IMR-90 (cell line): Measurements from ENCODE around the gene BCAS4. TPM values are rescaled to one million over a fixed set of nuclear protein-coding genes. Genes with fewer than 3 reads are reported as not detected.

Experiments
- ATAC-seq: fragments of 200-7000 bp; cut with Tn5 transposase; 2 replicates; pipeline ENCODE4 v1.9.1; 2020; ENCODE audit warnings: low read depth, mild to moderate bottlenecking, moderate library complexity
- Bru-seq: library from RNA; stranded (reverse); fragments of 400-500 nt; gene quantifications from one replicate; lab custom pipeline; 2021; lab: Mats Ljungman, UMichigan
- BruChase-seq, 2 experiments: library from RNA; stranded (reverse); fragments of 400-500 nt; gene quantifications; one replicate each; lab custom pipeline; 2021; lab: Mats Ljungman, UMichigan
- BruUV-seq: library from RNA; stranded (reverse); fragments of 400-500 nt; replicated peaks from 2 replicates; lab custom pipeline; 2021; lab: Mats Ljungman, UMichigan
- CTCF ChIA-PET: fragments of 300-600 bp; formaldehyde crosslinking; extraction: SDS; loops from one replicate; lab custom pipeline; 2021; ENCODE audit warnings: antibody characterized with exemption; lab: Yijun Ruan, JAX
- POLR2A ChIA-PET: fragments of 300-600 bp; sonication (Branson Sonifier 250); formaldehyde crosslinking; loops from one replicate; lab custom pipeline; 2022; ENCODE audit warnings: antibody characterized with exemption; ENCODE audit not compliant: unreplicated experiment; lab: Charles Lee
- DNase-seq: peaks from one replicate; pipeline ENCODE4 v3.0.0; 2013
- H2AFZ ChIP-seq: replicated peaks from 2 replicates; pipeline ENCODE3; 2013; ENCODE audit warnings: low read length, mild to moderate bottlenecking; ENCODE audit not compliant: poor library complexity
- H2AK5ac ChIP-seq: 2 replicates; pipeline ENCODE4 v1.6.1; 2013; ENCODE audit warnings: low read depth, low read length, inconsistent platforms
- H2AK9ac ChIP-seq: replicated peaks from 2 replicates; pipeline ENCODE3; 2013; ENCODE audit warnings: mild to moderate bottlenecking, low read depth, low read length, moderate library complexity; ENCODE audit not compliant: poor library complexity
- H2BK120ac ChIP-seq: 2 replicates; pipeline ENCODE4 v1.6.1; 2013; ENCODE audit warnings: low read depth, low read length, inconsistent platforms
- H2BK15ac ChIP-seq: 3 replicates; pipeline ENCODE4 v1.6.1; 2013; ENCODE audit warnings: low read depth, low read length, inconsistent platforms
- H2BK20ac ChIP-seq: 2 replicates; pipeline ENCODE4 v1.6.1; 2013; ENCODE audit warnings: low read depth, mild to moderate bottlenecking, inconsistent platforms, low read length, moderate library complexity
- H2BK5ac ChIP-seq: 2 replicates; pipeline ENCODE4 v1.6.1; 2013; ENCODE audit warnings: mild to moderate bottlenecking, low read depth, low read length, inconsistent platforms; ENCODE audit not compliant: poor library complexity, severe bottlenecking
- H3K14ac ChIP-seq: replicated peaks from 2 replicates; pipeline ENCODE4 v1.6.1; 2013; ENCODE audit warnings: low read depth, low read length, inconsistent platforms
- H3K18ac ChIP-seq: 2 replicates; pipeline ENCODE4 v1.6.1; 2013; ENCODE audit warnings: low read depth, low read length, control low read depth
- H3K23ac ChIP-seq: 2 replicates; pipeline ENCODE4 v1.6.1; 2013; ENCODE audit warnings: low read depth, low read length, inconsistent platforms
- H3K27ac ChIP-seq: 2 replicates; pipeline ENCODE4 v1.5.1; 2013; ENCODE audit warnings: mild to moderate bottlenecking, control low read depth, low read length; ENCODE audit not compliant: insufficient read depth
- H3K27me3 ChIP-seq: 2 replicates; pipeline ENCODE4 v1.6.1; 2013; ENCODE audit warnings: low read length; ENCODE audit not compliant: control insufficient read depth, insufficient read depth
- H3K36me3 ChIP-seq: 2 replicates; pipeline ENCODE4 v1.6.1; 2013; ENCODE audit warnings: low read length, mixed read lengths; ENCODE audit not compliant: control insufficient read depth, insufficient read depth
- H3K4ac ChIP-seq: 2 replicates; pipeline ENCODE4 v1.6.1; 2013; ENCODE audit warnings: low read depth, low read length, inconsistent platforms
- H3K4me1 ChIP-seq: 2 replicates; pipeline ENCODE4 v1.6.1; 2013; ENCODE audit warnings: low read length, mixed read lengths; ENCODE audit not compliant: control insufficient read depth, insufficient read depth
- H3K4me2 ChIP-seq: 2 replicates; pipeline ENCODE4 v1.6.1; 2013; ENCODE audit warnings: low read depth, mild to moderate bottlenecking, control low read depth, low read length, moderate library complexity
- H3K4me3 ChIP-seq: 2 replicates; pipeline ENCODE4 v1.5.1; 2013; ENCODE audit warnings: low read depth, mild to moderate bottlenecking, control low read depth, low read length, moderate library complexity; ENCODE audit not compliant: insufficient read depth
- H3K56ac ChIP-seq: 2 replicates; pipeline ENCODE4 v1.6.1; 2013; ENCODE audit warnings: low read length, inconsistent platforms; ENCODE audit not compliant: insufficient read depth; ENCODE audit errors: extremely low read depth
- H3K79me1 ChIP-seq, 2 experiments: 2 replicates each; pipeline ENCODE4 v1.6.1; 2013; ENCODE audit warnings: low read length in 2 of 2, inconsistent platforms in 1 of 2, low read depth in 1 of 2
- H3K9ac ChIP-seq: 2 replicates; pipeline ENCODE4 v1.6.1; 2013; ENCODE audit warnings: low read depth, low read length, control low read depth
- H3K9me1 ChIP-seq: 2 replicates; pipeline ENCODE4 v1.6.1; 2013; ENCODE audit warnings: low read length, inconsistent platforms; ENCODE audit not compliant: insufficient read depth
- H3K9me3 ChIP-seq: 2 replicates; pipeline ENCODE4 v1.6.1; 2013; ENCODE audit warnings: low read length; ENCODE audit not compliant: control insufficient read depth, insufficient read depth
- H4K20me1 ChIP-seq: 2 replicates; pipeline ENCODE4 v1.6.1; 2013; ENCODE audit warnings: low read length, inconsistent platforms; ENCODE audit not compliant: insufficient read depth
- H4K5ac ChIP-seq: 2 replicates; pipeline ENCODE4 v1.6.1; 2013; ENCODE audit warnings: mild to moderate bottlenecking, low read depth, low read length, control low read depth
- H4K8ac ChIP-seq, 2 experiments: 2 replicates each; pipeline ENCODE4 v1.6.1; 2013; ENCODE audit warnings: low read depth in 2 of 2, low read length in 2 of 2, control low read depth in 1 of 2, inconsistent platforms in 1 of 2
- H4K91ac ChIP-seq: 2 replicates; pipeline ENCODE4 v1.6.1; 2013; ENCODE audit warnings: low read depth, low read length, inconsistent platforms; ENCODE audit not compliant: insufficient read depth
- BHLHE40 ChIP-seq: fragments of 150-350 bp; IDR thresholded peaks from 2 replicates; pipeline ENCODE4 v1.6.1; 2016; ENCODE audit warnings: mild to moderate bottlenecking, low read depth, low read length
- CEBPB ChIP-seq: IDR thresholded peaks from 2 replicates; pipeline ENCODE4 v1.6.1; 2012; ENCODE audit warnings: low read depth, low read length, improper control_type of control experiment
- CHD1 ChIP-seq: IDR thresholded peaks from 2 replicates; pipeline ENCODE4 v1.6.1; 2012; ENCODE audit warnings: low read depth, low read length, improper control_type of control experiment
- ELK1 ChIP-seq: fragments of 150-350 bp; IDR thresholded peaks from 2 replicates; pipeline ENCODE4 v1.6.1; 2016; ENCODE audit warnings: low read depth, mild to moderate bottlenecking, low read length, moderate library complexity, borderline replicate concordance
- MAFK ChIP-seq: IDR thresholded peaks from 2 replicates; pipeline ENCODE4 v1.6.1; 2012; ENCODE audit warnings: low read depth, low read length, improper control_type of control experiment
- MAZ ChIP-seq: IDR thresholded peaks from 2 replicates; pipeline ENCODE4 v1.6.1; 2012; ENCODE audit warnings: low read depth, mild to moderate bottlenecking, low read length, improper control_type of control experiment, moderate library complexity, borderline replicate concordance
- MXI1 ChIP-seq: IDR thresholded peaks from 2 replicates; pipeline ENCODE4 v1.6.1; 2012; ENCODE audit warnings: low read depth, mild to moderate bottlenecking, low read length, moderate library complexity, borderline replicate concordance
- NFE2L2 ChIP-seq: fragments of 150-350 bp; IDR thresholded peaks from 2 replicates; pipeline ENCODE4 v1.6.1; 2016; ENCODE audit warnings: low read depth, mild to moderate bottlenecking, low read length
- RAD21 ChIP-seq: IDR thresholded peaks from 2 replicates; pipeline ENCODE4 v1.6.1; 2012; ENCODE audit warnings: low read length, improper control_type of control experiment
- RCOR1 ChIP-seq: IDR thresholded peaks from 2 replicates; pipeline ENCODE4 v1.6.1; 2012; ENCODE audit warnings: mild to moderate bottlenecking, low read length, improper control_type of control experiment; ENCODE audit not compliant: insufficient replicate concordance
- RFX5 ChIP-seq: IDR thresholded peaks from 2 replicates; pipeline ENCODE4 v1.8.0; 2012; ENCODE audit warnings: low read depth, mild to moderate bottlenecking, low read length, moderate library complexity
- USF2 ChIP-seq: fragments of 150-350 bp; IDR thresholded peaks from 2 replicates; pipeline ENCODE4 v1.6.1; 2017; ENCODE audit warnings: mild to moderate bottlenecking, antibody characterized with exemption, low read length, low read depth
- WGBS, 2 experiments: methylation state at CpG; one replicate each; pipeline versions ENCODE4 v1.1.5 to v1.1.7; 2013; ENCODE audit warnings: missing lambda C conversion rate in 2 of 2; ENCODE audit not compliant: insufficient read length in 1 of 2; ENCODE audit errors: extremely low coverage in 2 of 2; 5-methylcytosine and 5-hydroxymethylcytosine counted together
- dilution Hi-C: fragments of 300-500 bp; cut with HindIII; formaldehyde crosslinking; loops from one replicate; pipeline ENCODE4 v1.14.3; 2018; ENCODE audit warnings: low sequenced_read_pairs; ENCODE audit not compliant: unreplicated experiment
- in situ Hi-C: fragments of 300-500 bp; cut with MboI; formaldehyde crosslinking; loops from 3 replicates; pipeline ENCODE4 v1.14.3; 2019; ENCODE audit warnings: low sequenced_read_pairs, inconsistent platforms, mixed read lengths
- intact Hi-C: fragments of 100-400 bp; cut with micrococcal nuclease; formaldehyde crosslinking; loops from 2 replicates; pipeline ENCODE4 v1.10.0; 2022
- long read RNA-seq: library from polyadenylated mRNA; unstranded; transcript quantifications from one replicate; pipeline ENCODE4 v2.0.0, GENCODE V29; 2021; ENCODE audit not compliant: unreplicated experiment
- polyA plus RNA-seq, 3 experiments: library from polyadenylated mRNA; depleted of rRNA; stranded (reverse); fragments of >200 nt; gene quantifications; 2 replicates each; pipeline ENCODE4 v1.2.3, GENCODE V29; 2012; ENCODE audit warnings: low replicate concordance in 1 of 3
- total RNA-seq: library from RNA; depleted of rRNA; stranded (reverse); fragments of >200 nt; gene quantifications from 2 replicates; pipeline ENCODE4 v1.2.3, GENCODE V29; 2012; rRNA removed

BCAS4 gene
- total RNA-seq (40.0 and 47.5 TPM in 2 replicates), polyA plus RNA-seq (2012; rRNA removed) (42.7 and 46.9 TPM in 2 replicates), Bru-seq, nascent RNA (percentile 62 among the genes with signal in this experiment), BruChase-seq, experiment 1, labeled RNA remaining after a 6-hour chase (percentile 64 among the genes with signal in this experiment), BruChase-seq, experiment 2, labeled RNA remaining after a 2-hour chase (percentile 59 among the genes with signal in this experiment)
- polyA plus RNA-seq (2012; cell fraction: cytosol; rRNA removed): 29.3 and 63.1 TPM in 2 replicates
- 24.3 and 25.0 TPM in 2 replicates for polyA plus RNA-seq (2012; cell fraction: nucleus; rRNA removed; ENCODE audit: low replicate concordance)
- long read RNA-seq, full-length matches to known transcripts: 16 of 24 reads
- long read RNA-seq, partial matches to known transcripts: 4 of 24 reads
- long read RNA-seq, other reads (novel, unspliced or antisense): 4 of 24 reads

GRCh38 chr20:50794846-50795634, at the start of gene BCAS4:
Gene BCAS4, plus strand, starts transcription at chr20:50795061. Its CDS starts 23 bp downstream, at chr20:50795084.
- H3K56ac ChIP-seq: peak within 1 kb of the TSS; percentile 83; the same call in 1 of the 2 replicates
- H4K20me1 ChIP-seq: 0 out of 2 replicates have a peak, but pooled peaks cover 6% of the 10 kb centered on the region
- ATAC-seq: peak; percentile 86
- H3K4me1 ChIP-seq: peaks cover 11% of the 10 kb centered on the region
- no TSS peak for BruUV-seq
- H3K18ac ChIP-seq: 0 out of 2 replicates have a peak within 1 kb of the TSS, but pooled peaks have one; percentile 19
- peak within 1 kb of the TSS; percentile 89 for H2AK9ac ChIP-seq
- H4K5ac ChIP-seq: peak within 1 kb of the TSS; percentile 50; the same call in 1 of the 2 replicates
- ChIA-PET CTCF (interaction anchor here (0.6 to 2.1 kb wide), 22 partner anchors 11 to 308 kb away, joined by 3 to 16 read pairs (median 4); partner anchors contain the start of gene ADNP), POLR2A (interaction anchor here (0.5 kb wide), 1 partner anchor 142 kb away, joined by 3 read pairs; no protein-coding TSS in a partner anchor)
- WGBS, 2 experiments: 0% methylated on average over 41 of the region's 92 CpGs; no CpG with 5 or more reads in 1 of the 2 experiments
- no peaks in the 10 kb centered on the region for H3K27me3 ChIP-seq
- dilution Hi-C loops: no loop called here
- intact Hi-C loops: loop anchor here (1.0 to 5.0 kb wide), 5 partner anchors 134 to 512 kb away; partner anchors contain the start of genes DPM1 and MOCS3
- H3K27ac ChIP-seq: peak within 1 kb of the TSS; percentile 58
- H3K9me3 ChIP-seq: no peaks in the 10 kb centered on the region
- peak within 1 kb of the TSS; percentile 40 for H3K4ac ChIP-seq
- peak within 1 kb of the TSS; percentile 77 for H3K14ac ChIP-seq
- H2BK120ac ChIP-seq: peak within 1 kb of the TSS; percentile 57
- peaks cover 2% of the 10 kb centered on the region for H3K9me1 ChIP-seq
- H2BK5ac ChIP-seq: peak within 1 kb of the TSS; percentile 53
- H3K4me3 ChIP-seq: peak within 1 kb of the TSS; percentile 72
- H2BK15ac ChIP-seq: no peak within 1 kb of the TSS
- H3K9ac ChIP-seq: peak within 1 kb of the TSS; percentile 67
- no peaks in the 10 kb centered on the region for H3K36me3 ChIP-seq
- no peak within 1 kb of the TSS; the same call in 1 of the 2 replicates for H2BK20ac ChIP-seq
- peak; percentile 79 for DNase-seq
- peak within 1 kb of the TSS; percentile 15; the same call in 1 of the 2 replicates for H2AK5ac ChIP-seq
- peak within 1 kb of the TSS in 1 of 2 experiments; percentile 77; a peak in 1 of 4 replicates for H4K8ac ChIP-seq
- H4K91ac ChIP-seq: peak within 1 kb of the TSS; percentile 27; the same call in 1 of the 2 replicates
- peak within 1 kb of the TSS; percentile 89 for H3K4me2 ChIP-seq
- H3K23ac ChIP-seq: peak within 1 kb of the TSS; percentile 61
- H3K79me1 ChIP-seq: peaks cover 25% of the 10 kb centered on the region in 2 experiments
- H2AFZ ChIP-seq: peak within 1 kb of the TSS; percentile 96
- in situ Hi-C loops: loop anchor here (10.0 kb wide), 1 partner anchor 530 kb away; no protein-coding TSS in a partner anchor
- TF ChIP-seq MAZ (peak; percentile 93; the same call in 1 of the 2 replicates), NFE2L2 (no peak), BHLHE40 (no peak), MXI1 (peak; percentile 93), MAFK (no peak), RFX5 (no peak), CEBPB (no peak), RCOR1 (peak; percentile 94), ELK1 (no peak), RAD21 (peak; percentile 92), USF2 (peak; percentile 22; the same call in 1 of the 2 replicates), CHD1 (0 out of 2 replicates have a peak, but pooled peaks have one; percentile 43)
